HCT116 (cell line): ENCODE data around the gene FAM110A.

Experiments
- CEBPB ChIP-seq: IDR thresholded peaks from 2 replicates; pipeline ENCODE4 v1.6.1; 2012; ENCODE audit warnings: low read depth
- CTCF ChIP-seq, 3 experiments: fragments of 200-600 bp in 1 of 3; sonication (generic) in 1 of 3; IDR thresholded peaks in 2 of 3; conservative IDR thresholded peaks in 1 of 3; 2 replicates each; pipeline ENCODE4 v1.5.1; 2012 to 2017; ENCODE audit warnings: low read depth in 2 of 3, low read length in 2 of 3, antibody characterized with exemption in 1 of 3, borderline replicate concordance in 1 of 3, control low read depth in 1 of 3, mild to moderate bottlenecking in 1 of 3, mixed read lengths in 1 of 3, mixed run types in 1 of 3, moderate library complexity in 1 of 3; ENCODE audit not compliant: insufficient read depth in 1 of 3
- JUND ChIP-seq: IDR thresholded peaks from 2 replicates; pipeline ENCODE4 v1.6.1; 2012
- MAX ChIP-seq: IDR thresholded peaks from 2 replicates; pipeline ENCODE4 v1.6.1; 2012
- POLR2A ChIP-seq: IDR thresholded peaks from 2 replicates; pipeline ENCODE4 v1.7.0; 2011; ENCODE audit warnings: borderline replicate concordance; ENCODE audit not compliant: insufficient read depth, insufficient read length; ENCODE audit errors: extremely low read depth
- RAD21 ChIP-seq: IDR thresholded peaks from 2 replicates; pipeline ENCODE4 v1.6.1; 2012; ENCODE audit warnings: low read depth, mild to moderate bottlenecking
- REST ChIP-seq: IDR thresholded peaks from 2 replicates; pipeline ENCODE4 v1.6.1; 2012; ENCODE audit warnings: low read depth

GRCh38 chr20:831251-831650 lies 2.3 kb upstream of the FAM110A start:
- TF ChIP-seq JUND (no peak), RAD21 (no peak), CEBPB (no peak), POLR2A (no peak), CTCF (IDR thresholded peaks at IDR 0.05 in 2 of 3, conservative IDR thresholded peaks at IDR 0.05 in 1 of 3; ENCODE audit: borderline replicate concordance in 1 of 3, insufficient read depth in 1 of 3, low read depth in 2 of 3, low read length in 2 of 3) (no peak), REST (no peak), MAX (no peak)
